ENCODE results near the gene ATXN1.

DNA sequence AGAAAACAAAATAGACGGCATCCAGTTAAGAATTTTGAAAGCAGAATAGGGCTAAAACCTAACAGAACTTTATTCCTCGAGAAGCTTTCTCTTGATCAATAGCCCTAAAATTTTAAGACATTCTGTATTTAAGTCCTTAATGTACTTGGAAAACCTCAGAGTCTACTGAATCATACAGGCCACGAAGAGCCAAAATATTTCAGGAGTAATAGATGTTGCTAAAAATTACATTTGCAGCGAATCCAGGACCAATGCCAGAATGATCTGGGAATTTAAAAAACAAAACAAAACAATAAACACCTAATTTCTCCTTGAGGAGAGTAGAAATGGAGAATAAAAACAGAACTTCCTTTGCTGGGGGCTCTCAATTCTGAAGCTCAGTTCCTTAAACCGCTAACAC is 23.3 kb downstream of the ATXN1 start:
- no peak for TF ChIP-seq CTCF (IDR thresholded peaks at IDR 0.05; ENCODE audit: low read depth, low read length)
- no peak for TF ChIP-seq EZH2phosphoT487 (IDR thresholded peaks at IDR 0.05; ENCODE audit: low read depth)
